Middle frontal gyrus (tissue), 1 donor: ENCODE data around the gene STXBP5.

Experiments
- DNase-seq: peaks from one replicate; pipeline ENCODE4 v3.0.0-alpha.2; 2015; ENCODE audit warnings: low spot score; ENCODE audit errors: extremely low spot score

The STXBP5 gene

DNA sequence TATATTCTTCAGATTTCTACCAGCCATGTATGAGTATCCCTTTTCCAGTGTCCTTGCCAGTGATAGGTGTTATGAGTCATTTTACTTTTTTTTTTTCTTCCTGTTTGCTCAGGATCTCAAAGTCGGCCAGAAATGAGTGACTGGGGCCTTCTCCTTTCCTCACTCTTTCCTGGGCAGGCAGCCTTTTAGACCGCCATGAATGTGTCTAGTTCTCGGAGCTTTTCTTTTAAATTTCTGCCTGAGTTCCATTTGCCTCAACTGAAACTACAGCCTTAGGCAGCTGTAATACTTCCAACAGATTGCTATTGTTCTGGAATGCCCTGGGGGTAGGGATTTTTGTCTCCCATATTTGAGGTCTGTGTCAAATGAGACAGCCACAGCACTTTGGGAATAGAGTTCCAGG lies 83.7 kb downstream of the STXBP5 start:
- no peak for DNase-seq

DNA sequence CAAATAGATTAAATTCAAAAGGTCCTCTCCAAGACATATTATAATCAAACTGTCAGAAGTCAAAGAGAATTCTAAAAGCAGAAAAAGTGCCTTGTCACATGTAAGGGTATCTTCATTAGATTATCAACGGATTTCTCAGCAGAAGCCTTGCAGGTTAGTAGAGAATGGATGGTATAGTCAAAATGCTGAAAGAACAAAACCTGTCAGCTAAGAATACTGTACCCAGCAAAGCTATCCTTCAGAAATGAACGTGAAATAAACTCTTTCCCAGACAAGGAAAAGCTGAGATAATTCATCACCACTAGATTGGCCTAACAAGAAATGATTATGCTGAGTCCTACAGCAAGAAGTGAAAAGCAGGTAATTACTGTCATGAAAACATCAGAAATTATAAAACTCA lies 92.9 kb downstream of the STXBP5 start:
- no peak for DNase-seq

DNA sequence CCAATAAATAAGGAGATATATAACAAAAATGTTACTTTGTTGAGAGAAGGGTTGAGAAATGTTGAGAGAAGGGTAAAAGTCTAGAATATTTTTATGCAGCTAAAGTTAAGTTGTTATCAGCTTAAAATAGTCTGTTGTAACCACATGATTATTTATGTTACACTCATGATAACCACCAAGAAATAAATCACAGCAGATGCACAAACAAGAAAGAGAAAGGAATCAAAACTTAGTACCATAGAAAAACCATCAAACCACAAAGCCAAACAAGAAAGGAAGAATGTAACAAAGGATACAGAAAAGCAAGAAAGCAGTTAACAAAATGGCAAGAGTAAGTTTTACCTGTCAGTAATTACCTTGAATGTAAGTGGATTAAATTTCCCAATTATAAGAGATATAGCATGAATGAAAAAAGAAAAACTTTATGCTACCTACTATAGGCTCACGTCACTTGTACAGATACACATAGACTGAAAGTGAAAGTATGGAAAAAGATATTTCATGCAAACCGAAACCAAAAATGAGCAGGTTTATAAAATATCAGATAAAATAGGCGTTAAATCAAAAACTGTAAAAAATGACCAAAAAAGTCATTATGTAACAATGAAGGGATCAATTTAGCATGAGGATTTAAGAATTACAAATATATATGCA lies 93.6 kb downstream of the STXBP5 start:
- DNase-seq = no peak

DNA sequence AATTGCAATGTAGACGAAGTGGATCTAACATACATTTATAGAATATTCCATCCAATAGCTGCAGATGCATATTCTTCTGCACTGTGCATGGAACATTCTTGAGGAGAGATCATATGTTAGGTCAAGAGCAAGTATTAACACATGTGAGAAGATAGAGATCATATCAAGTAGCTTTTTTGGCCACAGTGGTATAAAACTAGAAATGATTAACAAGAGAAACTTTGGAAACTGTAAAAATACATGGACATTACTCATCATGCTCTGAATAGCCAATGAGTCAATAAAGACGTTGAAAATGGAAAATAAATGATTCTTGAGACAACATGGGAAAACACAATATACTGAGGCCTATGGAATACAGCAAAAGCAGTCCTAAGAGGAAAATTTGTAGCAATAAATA lies 94.2 kb downstream of the STXBP5 start:
- no peak for DNase-seq

DNA sequence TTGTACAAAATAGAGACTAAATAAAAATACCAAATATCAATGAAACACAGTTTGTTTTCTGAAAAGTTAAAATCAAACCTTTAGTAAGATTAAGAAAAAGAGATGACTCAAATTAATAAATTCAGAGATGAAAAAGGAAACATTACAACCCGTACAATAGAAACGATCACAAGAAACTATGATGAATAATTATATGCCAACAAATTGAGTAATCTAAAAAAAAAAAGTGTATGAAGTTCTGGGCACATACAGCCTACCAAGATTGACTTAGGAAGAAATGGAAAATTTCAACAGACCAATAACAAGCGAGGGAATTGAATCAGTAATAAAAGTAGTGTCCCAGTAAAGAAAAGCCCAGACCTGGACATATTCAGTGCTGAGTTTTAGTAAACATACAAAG lies 94.8 kb downstream of the STXBP5 start:
- DNase-seq = no peak

DNA sequence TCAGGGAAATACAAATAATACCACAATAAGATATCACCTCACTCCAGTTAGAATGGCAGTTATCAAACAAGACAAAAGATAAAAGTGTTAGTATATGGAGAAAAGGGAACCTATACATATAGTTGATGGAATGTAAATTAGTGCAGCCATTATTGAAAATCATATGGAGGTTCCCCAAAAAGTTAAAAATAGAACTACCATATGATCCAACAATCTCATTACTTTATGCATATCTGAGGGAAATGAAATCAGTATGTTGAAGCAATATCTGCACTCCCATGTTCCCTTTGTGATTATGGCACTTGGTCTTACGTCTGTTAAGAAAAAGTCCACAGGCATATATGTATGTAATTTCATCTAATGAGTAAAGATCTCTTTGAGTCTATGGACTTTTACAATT lies 96.9 kb downstream of the STXBP5 start:
- DNase-seq = no peak

DNA sequence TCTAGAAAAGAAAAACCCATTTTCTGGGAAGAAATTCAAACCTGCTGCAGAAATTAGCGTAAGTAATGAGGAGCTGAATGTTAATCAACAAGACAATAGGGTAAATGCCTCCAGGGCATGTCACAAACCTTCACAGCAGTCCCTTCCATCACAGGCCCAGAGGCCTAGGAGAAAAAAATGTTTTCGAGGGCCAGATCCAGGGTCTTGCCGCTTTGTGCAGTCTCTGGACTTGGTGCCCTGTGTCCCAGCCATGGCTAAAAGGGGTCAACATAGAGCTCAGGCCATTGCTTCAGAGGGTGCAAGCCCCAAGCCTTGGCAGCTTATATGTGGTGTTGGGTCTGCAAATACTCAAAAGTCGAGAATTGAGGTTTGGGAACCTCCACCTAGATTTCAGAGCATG lies 99.8 kb downstream of the STXBP5 start:
- DNase-seq = no peak

DNA sequence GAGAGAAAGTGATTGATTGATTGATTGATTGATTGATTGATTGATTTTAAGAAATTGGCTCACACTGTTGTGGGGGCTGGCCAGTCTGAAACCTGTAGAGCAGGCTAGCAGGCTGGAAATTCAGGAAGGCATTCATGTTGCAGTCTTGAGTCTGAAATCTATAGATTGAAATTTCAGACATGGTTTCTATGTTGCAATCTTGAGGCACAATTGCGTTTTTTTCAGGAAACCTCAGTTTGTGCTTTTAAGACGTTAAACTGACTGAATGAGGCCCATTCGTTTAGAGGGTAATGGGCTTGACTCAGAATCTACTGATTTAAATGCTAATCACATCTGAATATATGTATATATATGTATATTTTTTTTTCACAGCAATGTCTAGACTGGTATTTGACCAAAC lies 106.3 kb downstream of the STXBP5 start:
- no peak for DNase-seq

DNA sequence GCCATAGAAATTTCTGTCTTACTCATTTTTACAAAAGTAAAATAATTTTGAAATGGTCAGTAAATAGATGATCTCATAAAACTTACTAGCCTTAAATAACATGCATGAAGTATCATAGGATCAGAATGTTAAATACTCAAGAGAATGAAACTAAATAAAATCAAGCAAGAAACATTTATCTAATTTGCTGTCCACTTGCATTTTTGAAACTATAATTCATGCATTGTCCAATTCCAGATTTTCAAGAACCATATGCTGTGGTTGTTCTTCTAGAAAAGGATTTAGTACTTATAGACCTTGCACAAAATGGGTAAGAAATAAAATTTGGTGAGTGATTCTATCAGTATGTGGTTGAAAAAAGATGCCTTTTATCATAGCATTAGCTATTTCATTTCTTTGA lies 107.0 kb downstream of the STXBP5 start:
- DNase-seq = no peak

DNA sequence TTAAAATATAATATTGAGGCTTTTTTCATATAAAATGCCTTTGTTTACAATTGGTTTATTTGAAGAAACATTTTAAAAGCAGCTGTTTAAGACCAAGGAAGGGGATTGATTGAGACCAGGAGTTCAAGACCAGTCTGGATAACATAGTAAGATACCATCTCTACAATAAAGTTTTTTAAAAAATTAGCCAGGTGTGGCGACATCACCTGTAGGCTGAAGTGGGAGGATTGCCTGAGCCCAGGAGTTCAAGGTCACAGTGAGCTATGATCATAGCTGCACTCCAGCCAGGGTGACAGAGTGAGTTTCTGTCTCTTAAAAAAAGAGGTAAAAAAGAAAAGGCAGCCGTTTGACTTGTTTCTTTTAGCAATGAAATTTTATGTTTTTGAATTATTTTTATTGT lies 117.0 kb downstream of the STXBP5 start:
- DNase-seq = no peak

DNA sequence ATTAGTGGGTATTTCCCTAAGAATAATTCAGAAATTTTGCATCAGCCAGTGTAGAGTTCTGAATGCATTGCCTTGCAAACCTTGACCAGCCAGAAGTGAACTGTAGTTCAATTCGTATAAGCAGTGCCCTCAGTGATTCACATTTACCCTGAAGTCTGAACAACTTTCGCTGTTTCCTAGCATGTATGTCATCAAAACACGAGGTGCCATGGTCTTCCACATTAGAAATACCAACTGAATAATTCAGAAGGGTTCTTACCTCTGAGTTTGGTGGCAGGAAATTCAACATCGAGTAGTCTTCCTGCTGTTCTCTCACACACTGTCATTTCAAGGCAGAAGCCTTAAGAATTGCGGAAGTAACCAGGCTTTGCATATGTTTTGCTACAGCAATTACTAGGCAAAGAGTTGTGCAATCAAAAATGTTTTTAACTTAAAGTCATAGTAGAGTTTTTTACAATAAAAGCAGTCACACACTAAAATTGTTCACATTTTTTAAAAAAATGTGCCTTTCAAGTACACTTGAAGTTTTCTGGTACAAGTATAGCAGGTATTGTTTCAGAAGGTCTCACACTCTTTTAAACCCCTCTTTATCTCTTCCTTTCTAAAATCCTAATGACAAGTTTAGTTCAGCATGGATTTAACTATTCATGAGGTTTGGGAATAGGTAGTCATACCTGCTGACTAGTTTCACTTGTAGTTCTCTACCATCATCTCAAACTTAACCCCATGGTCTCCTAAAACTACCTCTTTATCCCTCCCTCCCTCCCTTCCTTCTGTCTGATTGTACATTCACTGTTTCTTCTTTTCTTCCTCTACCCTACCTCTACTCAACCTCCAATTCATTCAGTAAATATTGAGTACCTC lies 118.3 kb downstream of the STXBP5 start:
- no peak for DNase-seq

DNA sequence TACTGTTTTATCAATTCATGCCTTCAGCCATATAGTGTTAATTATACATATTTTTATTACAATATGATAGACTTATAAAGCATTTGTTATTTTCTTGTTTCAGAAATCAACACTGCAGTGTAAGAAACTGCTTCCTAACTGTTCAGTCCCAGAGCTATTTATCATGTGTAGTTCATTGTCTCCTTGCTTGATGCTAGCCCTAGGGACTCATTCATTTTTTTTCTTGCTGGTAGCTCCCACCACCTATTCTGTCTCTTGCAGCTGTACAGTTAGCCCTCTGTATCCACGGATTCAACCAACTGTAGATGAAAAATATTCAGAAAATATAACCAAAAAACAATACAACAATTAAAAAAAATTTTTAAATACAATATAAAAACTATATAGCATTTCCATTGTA lies 121.3 kb downstream of the STXBP5 start:
- DNase-seq = no peak

DNA sequence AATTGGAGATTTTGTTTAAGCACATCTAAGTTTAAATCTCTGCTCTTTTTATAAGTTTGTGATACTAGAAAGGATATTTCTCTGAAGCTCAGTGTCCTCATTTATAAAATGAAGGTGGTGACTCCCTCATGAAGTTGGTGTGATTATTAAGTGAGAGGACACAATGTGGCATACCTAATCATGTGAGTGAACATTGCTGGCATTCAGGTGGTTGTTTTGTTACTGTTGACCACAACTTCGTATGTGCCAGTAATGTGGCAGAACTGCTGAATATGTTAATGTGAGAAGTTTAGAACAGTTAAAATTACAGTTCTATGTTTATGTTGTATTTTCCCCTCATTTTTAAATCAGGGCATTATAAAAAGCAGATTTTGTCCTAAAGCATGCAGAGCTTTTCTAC lies 127.2 kb downstream of the STXBP5 start:
- DNase-seq = no peak

DNA sequence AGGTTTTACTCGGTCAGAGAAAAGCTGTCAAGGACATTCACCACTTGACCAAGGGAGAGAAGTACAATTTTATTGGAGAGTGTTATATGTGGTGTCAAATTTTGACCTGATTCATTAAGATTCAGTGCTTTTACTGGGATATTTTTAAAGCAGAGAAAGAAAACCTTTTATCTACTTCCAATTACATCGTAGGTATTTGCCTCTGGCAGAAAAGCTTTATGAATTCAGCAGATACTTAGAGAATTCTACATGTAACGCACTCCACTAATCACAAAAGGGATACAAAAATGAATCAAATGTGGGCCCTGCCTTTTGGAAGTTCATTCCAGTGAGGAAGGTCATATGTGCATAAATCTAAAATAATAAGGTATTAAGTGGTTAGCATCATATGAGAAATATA lies 133.7 kb downstream of the STXBP5 start:
- DNase-seq = no peak

DNA sequence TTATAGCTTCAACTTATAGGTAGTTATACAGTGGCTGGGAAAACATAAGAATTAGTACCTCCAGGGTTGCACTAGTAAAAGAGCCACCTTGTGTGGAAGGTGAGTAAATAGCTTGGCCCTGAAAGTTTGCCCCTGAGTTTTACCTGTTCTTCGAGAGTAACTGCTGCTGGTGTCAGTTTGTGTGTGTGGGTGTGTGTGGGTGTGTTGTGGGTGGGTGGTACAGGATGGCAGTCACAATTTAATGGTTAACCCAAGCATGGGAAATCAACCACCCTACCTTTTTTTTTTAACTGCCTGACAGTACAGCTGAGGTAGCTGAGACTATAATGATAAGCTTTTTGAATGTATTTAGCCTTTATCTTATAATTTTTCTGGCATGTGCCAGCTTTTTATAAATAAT lies 137.3 kb downstream of the STXBP5 start:
- DNase-seq = no peak

DNA sequence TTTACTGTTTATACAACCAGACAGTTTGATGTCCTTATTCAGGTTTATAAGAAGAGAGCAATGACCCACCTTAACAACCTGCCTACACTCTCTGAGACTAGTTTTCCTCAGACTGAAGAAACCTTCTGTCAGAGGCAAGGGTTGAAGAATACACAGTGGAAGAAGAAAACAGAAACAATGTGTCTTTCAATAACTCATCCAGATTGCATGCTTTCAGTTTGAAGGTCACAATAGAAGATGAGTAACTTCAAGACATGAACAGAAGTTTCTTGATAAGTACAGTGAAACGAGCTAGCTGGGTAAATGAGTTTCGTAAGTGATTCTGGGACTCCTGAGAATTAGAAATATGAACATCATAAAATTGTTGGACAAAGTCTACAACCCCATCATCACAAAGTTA lies 141.7 kb downstream of the STXBP5 start:
- DNase-seq = no peak

DNA sequence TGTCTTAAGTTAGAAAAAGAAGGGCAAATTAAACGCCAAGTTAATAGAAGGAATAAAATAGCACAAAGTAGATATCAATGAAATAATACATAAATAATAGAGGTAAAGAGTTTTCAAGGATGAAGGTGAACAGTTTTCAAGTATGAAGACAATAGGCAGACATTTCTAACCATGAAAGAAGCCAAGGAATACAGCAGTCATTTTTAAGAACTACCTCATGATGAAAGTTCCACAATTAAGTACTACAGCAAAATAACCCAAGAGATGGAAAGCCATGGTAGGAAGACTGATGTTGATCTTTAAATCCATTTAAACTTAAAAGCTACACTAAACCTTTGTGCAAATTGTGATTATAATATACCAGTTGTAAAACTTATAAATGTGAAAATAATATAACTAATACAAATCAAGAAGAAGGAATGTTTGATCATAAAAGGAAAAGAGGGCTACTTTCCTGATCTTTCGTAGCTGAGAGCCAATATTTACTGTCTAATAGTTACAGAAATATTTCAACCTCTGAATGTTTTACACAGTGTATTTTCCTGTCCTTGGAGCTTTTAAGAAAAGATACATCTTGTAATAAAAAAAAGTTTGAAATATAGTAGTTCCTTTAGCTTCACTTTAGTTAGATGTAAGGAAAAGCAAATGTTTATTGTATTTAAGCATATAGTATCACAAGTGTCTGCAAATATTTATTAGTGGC lies 143.1 kb downstream of the STXBP5 start:
- DNase-seq = no peak

DNA sequence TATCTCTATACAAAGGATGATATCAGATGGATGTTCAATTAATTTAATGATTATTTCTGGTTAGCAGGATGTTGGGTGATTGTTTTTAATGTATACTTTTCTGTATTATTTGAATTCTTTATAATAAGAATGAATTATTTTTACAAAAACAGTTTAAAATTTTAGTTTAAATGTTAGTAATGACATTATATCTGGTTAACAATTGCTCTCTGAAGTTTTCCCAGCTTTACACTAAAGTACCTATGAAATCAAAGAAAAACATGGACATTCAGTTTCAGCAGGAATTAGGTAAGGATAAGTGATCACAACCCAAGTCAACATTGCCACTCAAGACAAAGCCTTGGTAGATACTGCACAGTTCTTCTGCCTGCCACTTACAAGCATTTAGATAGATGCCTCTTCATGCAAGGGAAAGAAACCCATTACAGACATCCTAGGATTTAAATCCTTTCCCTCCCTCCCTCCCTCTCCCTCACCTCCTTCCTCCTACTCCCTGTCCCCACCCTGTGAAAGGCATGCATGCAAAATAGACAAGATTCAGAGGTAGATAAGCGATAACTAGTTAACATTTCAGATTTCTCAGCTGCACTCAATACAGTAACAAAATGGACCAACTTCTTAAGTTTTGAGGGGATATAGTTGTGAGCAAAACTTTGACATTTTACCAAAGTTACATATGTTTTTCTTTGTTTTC lies 143.8 kb downstream of the STXBP5 start:
- no peak for DNase-seq

DNA sequence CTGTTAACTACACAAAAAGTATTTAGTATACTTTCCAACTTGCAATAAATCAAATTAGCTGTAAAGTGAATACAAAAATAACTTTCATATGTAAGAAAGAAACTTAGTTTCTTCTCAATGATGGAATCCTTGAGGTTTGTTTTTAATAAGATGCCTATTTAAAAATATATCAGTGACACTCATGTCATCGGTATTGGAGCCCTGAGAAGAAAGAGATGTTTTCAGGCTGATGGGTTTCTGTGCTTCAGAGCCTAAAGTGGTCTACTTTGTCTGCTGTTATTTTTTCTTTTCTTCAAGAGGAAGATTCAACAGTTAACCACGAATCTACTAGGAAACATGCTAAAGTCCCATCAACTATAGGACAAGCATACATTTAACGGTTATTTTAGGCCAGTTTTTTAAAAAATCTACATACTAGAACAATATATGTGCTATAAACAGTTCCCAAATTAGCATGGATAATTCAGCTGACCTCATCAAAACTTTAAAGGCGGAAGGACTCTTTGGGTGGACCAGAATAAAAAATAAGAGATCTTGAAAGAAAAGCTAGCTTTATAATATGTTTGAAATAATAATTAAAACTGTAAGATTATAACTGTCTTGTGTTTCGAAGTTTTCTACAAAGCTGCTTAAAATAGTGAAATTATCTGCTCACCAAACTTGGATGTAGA lies 157.2 kb downstream of the STXBP5 start:
- no peak for DNase-seq

DNA sequence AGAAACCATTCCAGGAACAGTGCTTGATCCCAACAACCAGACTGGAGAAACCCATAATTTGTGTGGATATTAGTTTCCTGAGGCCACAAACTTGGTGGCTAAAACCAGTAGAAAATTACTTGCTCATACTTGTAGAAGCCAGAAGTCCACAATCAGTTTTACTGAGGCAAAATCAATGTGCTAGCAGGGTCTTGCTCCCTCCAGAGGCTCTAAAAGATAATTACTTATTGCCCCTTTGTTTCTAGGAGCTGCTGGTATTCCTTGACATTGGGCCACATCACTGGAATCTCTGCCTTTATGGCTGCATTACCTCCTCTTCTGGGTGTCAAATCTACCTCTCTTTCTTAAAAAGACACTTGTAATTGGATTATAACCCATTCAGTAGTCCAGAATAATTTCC lies 162.1 kb downstream of the STXBP5 start:
- DNase-seq = no peak

DNA sequence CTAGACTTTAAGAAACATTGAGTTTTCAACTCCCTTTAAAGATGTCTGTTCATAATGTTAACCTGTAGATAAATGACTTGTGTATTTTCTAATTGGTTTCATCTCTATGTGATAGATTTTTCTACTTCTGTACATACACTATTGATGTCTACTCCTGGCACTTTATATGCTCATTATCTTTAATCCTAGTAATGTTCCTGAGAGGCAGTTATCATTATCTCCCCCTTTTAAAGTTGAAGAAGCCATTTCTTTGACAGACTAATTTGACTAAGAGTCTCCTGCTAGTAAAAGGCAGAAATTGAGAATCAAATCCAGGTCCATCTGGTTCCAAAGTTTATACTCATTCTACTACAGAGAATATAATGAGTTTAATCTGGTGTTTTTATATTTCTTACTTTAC lies 167.1 kb downstream of the STXBP5 start:
- DNase-seq = no peak
